ENCODE data around the gene NFIA. TPM values are rescaled to one million over a fixed set of nuclear protein-coding genes. Genes with fewer than 3 reads are reported as not detected.

The NFIA gene
- total RNA-seq, 1 donor from 2014 or later: 1.5 TPM

- intact Hi-C loops (cut with micrococcal nuclease): no loop called here
- no peak for DNase-seq (ENCODE audit: low spot score)
- Mint-ChIP-seq H3K27me3 (ENCODE audit: low read depth) (peaks cover 3% of the 10 kb centered on the region), H3K27ac (no peak overlapping the region), H3K36me3 (ENCODE audit: low read depth) (no peaks in the 10 kb centered on the region), H3K4me3 (ENCODE audit: low read depth) (no peak overlapping the region), H3K4me1 (ENCODE audit: low read depth) (peaks cover 9% of the 10 kb centered on the region), H3K9me3 (no peaks in the 10 kb centered on the region)
Observed at GRCh38 chr1:61387829-61388228, 305.5 kb downstream of the NFIA start.

GRCh38 chr1:61388566-61388965, 306.2 kb downstream of the NFIA start:
- Mint-ChIP-seq H3K36me3 (ENCODE audit: low read depth) (no peaks in the 10 kb centered on the region), H3K9me3 (no peaks in the 10 kb centered on the region), H3K27me3 (ENCODE audit: low read depth) (peaks cover 3% of the 10 kb centered on the region), H3K4me1 (ENCODE audit: low read depth) (peaks cover 9% of the 10 kb centered on the region), H3K27ac (no peak overlapping the region), H3K4me3 (ENCODE audit: low read depth) (no peak overlapping the region)
- DNase-seq (ENCODE audit: low spot score): no peak
- intact Hi-C loops (cut with micrococcal nuclease): no loop called here

- Mint-ChIP-seq H3K4me3 (ENCODE audit: low read depth) (no peak overlapping the region), H3K4me1 (ENCODE audit: low read depth) (peaks cover 9% of the 10 kb centered on the region), H3K9me3 (no peaks in the 10 kb centered on the region), H3K36me3 (ENCODE audit: low read depth) (no peaks in the 10 kb centered on the region), H3K27ac (no peak overlapping the region), H3K27me3 (ENCODE audit: low read depth) (peaks cover 1% of the 10 kb centered on the region)
- intact Hi-C loops (cut with micrococcal nuclease): no loop called here
- DNase-seq (ENCODE audit: low spot score): no peak
Observed at GRCh38 chr1:61389194-61389925, 307.0 kb downstream of the NFIA start.

GRCh38 chr1:61389926-61390845, 307.8 kb downstream of the NFIA start:
- no peak overlapping the region for H3K4me3 Mint-ChIP-seq (ENCODE audit: low read depth)
- no peak for DNase-seq (ENCODE audit: low spot score)
- intact Hi-C loops (cut with micrococcal nuclease): no loop called here
- H3K27me3 Mint-ChIP-seq (ENCODE audit: low read depth): peaks cover 1% of the 10 kb centered on the region
- H3K4me1 Mint-ChIP-seq (ENCODE audit: low read depth): peaks cover 9% of the 10 kb centered on the region
- no peak overlapping the region for H3K27ac Mint-ChIP-seq
- H3K9me3 Mint-ChIP-seq: no peaks in the 10 kb centered on the region
- H3K36me3 Mint-ChIP-seq (ENCODE audit: low read depth): no peaks in the 10 kb centered on the region

GRCh38 chr1:61391730-61392129, 309.4 kb downstream of the NFIA start:
- no peaks in the 10 kb centered on the region for H3K36me3 Mint-ChIP-seq (ENCODE audit: low read depth)
- peaks cover 9% of the 10 kb centered on the region for H3K4me1 Mint-ChIP-seq (ENCODE audit: low read depth)
- H3K27me3 Mint-ChIP-seq (ENCODE audit: low read depth): peaks cover 1% of the 10 kb centered on the region
- DNase-seq (ENCODE audit: low spot score): no peak
- intact Hi-C loops (cut with micrococcal nuclease): no loop called here
- H3K27ac Mint-ChIP-seq: no peak overlapping the region
- no peaks in the 10 kb centered on the region for H3K9me3 Mint-ChIP-seq
- no peak overlapping the region for H3K4me3 Mint-ChIP-seq (ENCODE audit: low read depth)

- Mint-ChIP-seq H3K27me3 (ENCODE audit: low read depth) (peaks cover 1% of the 10 kb centered on the region), H3K9me3 (no peaks in the 10 kb centered on the region), H3K4me1 (ENCODE audit: low read depth) (peaks cover 3% of the 10 kb centered on the region), H3K27ac (no peak overlapping the region), H3K4me3 (ENCODE audit: low read depth) (no peak overlapping the region), H3K36me3 (ENCODE audit: low read depth) (no peaks in the 10 kb centered on the region)
- no peak for DNase-seq (ENCODE audit: low spot score)
- intact Hi-C loops (cut with micrococcal nuclease): no loop called here
Observed at GRCh38 chr1:61392409-61393242, 310.3 kb downstream of the NFIA start.

- Mint-ChIP-seq H3K36me3 (ENCODE audit: low read depth) (no peaks in the 10 kb centered on the region), H3K27ac (no peak overlapping the region), H3K4me3 (ENCODE audit: low read depth) (no peak overlapping the region), H3K27me3 (ENCODE audit: low read depth) (no peaks in the 10 kb centered on the region), H3K9me3 (no peaks in the 10 kb centered on the region), H3K4me1 (ENCODE audit: low read depth) (no peaks in the 10 kb centered on the region)
- intact Hi-C loops (cut with micrococcal nuclease): no loop called here
- no peak for DNase-seq (ENCODE audit: low spot score)
Observed at GRCh38 chr1:61393575-61393974, 311.2 kb downstream of the NFIA start.

- intact Hi-C loops (cut with micrococcal nuclease): no loop called here
- no peak overlapping the region for H3K4me3 Mint-ChIP-seq (ENCODE audit: low read depth)
- H3K27me3 Mint-ChIP-seq (ENCODE audit: low read depth): peaks cover 6% of the 10 kb centered on the region
- no peaks in the 10 kb centered on the region for H3K4me1 Mint-ChIP-seq (ENCODE audit: low read depth)
- H3K9me3 Mint-ChIP-seq: no peaks in the 10 kb centered on the region
- H3K27ac Mint-ChIP-seq: no peak overlapping the region
- no peaks in the 10 kb centered on the region for H3K36me3 Mint-ChIP-seq (ENCODE audit: low read depth)
- no peak for DNase-seq (ENCODE audit: low spot score)
Observed at GRCh38 chr1:61395146-61395800, 312.9 kb downstream of the NFIA start.

- no peaks in the 10 kb centered on the region for H3K9me3 Mint-ChIP-seq
- no peak for DNase-seq (ENCODE audit: low spot score)
- H3K4me1 Mint-ChIP-seq (ENCODE audit: low read depth): no peaks in the 10 kb centered on the region
- no peak overlapping the region for H3K27ac Mint-ChIP-seq
- peaks cover 8% of the 10 kb centered on the region for H3K27me3 Mint-ChIP-seq (ENCODE audit: low read depth)
- no peak overlapping the region for H3K4me3 Mint-ChIP-seq (ENCODE audit: low read depth)
- intact Hi-C loops (cut with micrococcal nuclease): no loop called here
- no peaks in the 10 kb centered on the region for H3K36me3 Mint-ChIP-seq (ENCODE audit: low read depth)
Observed at GRCh38 chr1:61397495-61397894, 315.1 kb downstream of the NFIA start.

- H3K27ac Mint-ChIP-seq: no peak overlapping the region
- no peak for DNase-seq (ENCODE audit: low spot score)
- no peaks in the 10 kb centered on the region for H3K4me1 Mint-ChIP-seq (ENCODE audit: low read depth)
- no peaks in the 10 kb centered on the region for H3K36me3 Mint-ChIP-seq (ENCODE audit: low read depth)
- peaks cover 11% of the 10 kb centered on the region for H3K27me3 Mint-ChIP-seq (ENCODE audit: low read depth)
- no peaks in the 10 kb centered on the region for H3K9me3 Mint-ChIP-seq
- no peak overlapping the region for H3K4me3 Mint-ChIP-seq (ENCODE audit: low read depth)
- intact Hi-C loops (cut with micrococcal nuclease): no loop called here
Observed at GRCh38 chr1:61397935-61398334, 315.6 kb downstream of the NFIA start.

GRCh38 chr1:61399199-61399598, 316.8 kb downstream of the NFIA start:
- intact Hi-C loops (cut with micrococcal nuclease): no loop called here
- no peaks in the 10 kb centered on the region for H3K36me3 Mint-ChIP-seq (ENCODE audit: low read depth)
- no peak for DNase-seq (ENCODE audit: low spot score)
- H3K27ac Mint-ChIP-seq: no peak overlapping the region
- no peak overlapping the region for H3K4me3 Mint-ChIP-seq (ENCODE audit: low read depth)
- no peaks in the 10 kb centered on the region for H3K4me1 Mint-ChIP-seq (ENCODE audit: low read depth)
- peaks cover 21% of the 10 kb centered on the region for H3K27me3 Mint-ChIP-seq (ENCODE audit: low read depth)
- H3K9me3 Mint-ChIP-seq: no peaks in the 10 kb centered on the region

GRCh38 chr1:61400131-61400770, 317.9 kb downstream of the NFIA start:
- no peaks in the 10 kb centered on the region for H3K4me1 Mint-ChIP-seq (ENCODE audit: low read depth)
- no peaks in the 10 kb centered on the region for H3K9me3 Mint-ChIP-seq
- no peaks in the 10 kb centered on the region for H3K36me3 Mint-ChIP-seq (ENCODE audit: low read depth)
- no peak for DNase-seq (ENCODE audit: low spot score)
- intact Hi-C loops (cut with micrococcal nuclease): no loop called here
- H3K27me3 Mint-ChIP-seq (ENCODE audit: low read depth): peaks cover 24% of the 10 kb centered on the region
- no peak overlapping the region for H3K27ac Mint-ChIP-seq
- H3K4me3 Mint-ChIP-seq (ENCODE audit: low read depth): no peak overlapping the region

All from activated T-helper 2 cell treated with anti-CD3 and anti-CD28 coated beads, Interferon-gamma antibody, Interleukin-2, Interleukin-4, amounts not matched to agents 10 μg/mL and 5 μg/mL and 100 μg/mL, durations not matched to agents 14 hours and 24 hours and 36 hours (primary cell).